ENCODE data around the gene C1QA. TPM values are rescaled to one million over a fixed set of nuclear protein-coding genes. Genes with fewer than 3 reads are reported as not detected.

C1QA gene
- total and polyA plus RNA-seq, 2 of the 13 experiments (the other 11 are each of a cell fraction or from before 2014, with no cell fraction given), result not detected

DNA sequence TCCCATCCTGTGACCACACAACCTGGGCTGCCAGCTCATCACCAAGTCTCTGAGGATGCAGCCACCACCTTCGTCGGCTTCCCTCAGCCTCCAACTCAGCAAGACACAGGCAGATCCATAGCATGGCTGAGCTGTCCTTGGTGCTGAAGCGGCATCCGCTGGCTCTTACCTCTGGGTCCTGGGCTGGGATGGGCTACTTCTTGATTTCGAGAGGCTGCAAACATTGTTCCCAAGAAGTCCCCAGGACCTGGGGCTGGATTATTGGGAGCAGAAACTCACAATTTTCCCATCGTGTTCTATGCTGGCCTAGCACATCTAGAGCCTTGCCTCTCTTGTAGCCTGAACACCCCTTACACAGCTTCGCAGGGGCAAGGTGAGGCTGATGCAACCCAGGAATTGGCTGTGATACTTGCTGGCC lies 24.9 kb upstream of the C1QA start (continued):
- TF ChIP-seq, protein P1, sequence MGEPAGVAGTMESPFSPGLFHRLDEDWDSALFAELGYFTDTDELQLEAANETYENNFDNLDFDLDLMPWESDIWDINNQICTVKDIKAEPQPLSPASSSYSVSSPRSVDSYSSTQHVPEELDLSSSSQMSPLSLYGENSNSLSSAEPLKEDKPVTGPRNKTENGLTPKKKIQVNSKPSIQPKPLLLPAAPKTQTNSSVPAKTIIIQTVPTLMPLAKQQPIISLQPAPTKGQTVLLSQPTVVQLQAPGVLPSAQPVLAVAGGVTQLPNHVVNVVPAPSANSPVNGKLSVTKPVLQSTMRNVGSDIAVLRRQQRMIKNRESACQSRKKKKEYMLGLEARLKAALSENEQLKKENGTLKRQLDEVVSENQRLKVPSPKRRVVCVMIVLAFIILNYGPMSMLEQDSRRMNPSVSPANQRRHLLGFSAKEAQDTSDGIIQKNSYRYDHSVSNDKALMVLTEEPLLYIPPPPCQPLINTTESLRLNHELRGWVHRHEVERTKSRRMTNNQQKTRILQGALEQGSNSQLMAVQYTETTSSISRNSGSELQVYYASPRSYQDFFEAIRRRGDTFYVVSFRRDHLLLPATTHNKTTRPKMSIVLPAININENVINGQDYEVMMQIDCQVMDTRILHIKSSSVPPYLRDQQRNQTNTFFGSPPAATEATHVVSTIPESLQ (CRISPR knock-in tag; conservative IDR thresholded peaks at IDR 0.05), result 0 out of 2 replicates have a peak, but pooled peaks have one; percentile 78
- no peak for TF ChIP-seq TBX2 (CRISPR knock-in tag; IDR thresholded peaks at IDR 0.05; ENCODE audit: borderline replicate concordance)
- no peak for TF ChIP-seq NR2F6 (IDR thresholded peaks at IDR 0.05)
- 0 out of 2 replicates have a peak, but pooled peaks have one; percentile 9 for TF ChIP-seq NR2F6 (CRISPR knock-in tag; IDR thresholded peaks at IDR 0.05)
- TF ChIP-seq SP2 (CRISPR knock-in tag; IDR thresholded peaks at IDR 0.05), result no peak
- peak; percentile 72; the same call in 1 of the 2 replicates for TF ChIP-seq ZFP37 (CRISPR knock-in tag; IDR thresholded peaks at IDR 0.05; ENCODE audit: borderline replicate concordance)
- TF ChIP-seq KDM5B (CRISPR knock-in tag; IDR thresholded peaks at IDR 0.05; ENCODE audit: borderline replicate concordance), result no peak
- TF ChIP-seq, protein P2, sequence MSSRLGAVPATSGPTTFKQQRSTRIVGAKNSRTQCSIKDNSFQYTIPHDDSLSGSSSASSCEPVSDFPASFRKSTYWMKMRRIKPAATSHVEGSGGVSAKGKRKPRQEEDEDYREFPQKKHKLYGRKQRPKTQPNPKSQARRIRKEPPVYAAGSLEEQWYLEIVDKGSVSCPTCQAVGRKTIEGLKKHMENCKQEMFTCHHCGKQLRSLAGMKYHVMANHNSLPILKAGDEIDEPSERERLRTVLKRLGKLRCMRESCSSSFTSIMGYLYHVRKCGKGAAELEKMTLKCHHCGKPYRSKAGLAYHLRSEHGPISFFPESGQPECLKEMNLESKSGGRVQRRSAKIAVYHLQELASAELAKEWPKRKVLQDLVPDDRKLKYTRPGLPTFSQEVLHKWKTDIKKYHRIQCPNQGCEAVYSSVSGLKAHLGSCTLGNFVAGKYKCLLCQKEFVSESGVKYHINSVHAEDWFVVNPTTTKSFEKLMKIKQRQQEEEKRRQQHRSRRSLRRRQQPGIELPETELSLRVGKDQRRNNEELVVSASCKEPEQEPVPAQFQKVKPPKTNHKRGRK (CRISPR knock-in tag; IDR thresholded peaks at IDR 0.05), result no peak
- TF ChIP-seq, protein P3, sequence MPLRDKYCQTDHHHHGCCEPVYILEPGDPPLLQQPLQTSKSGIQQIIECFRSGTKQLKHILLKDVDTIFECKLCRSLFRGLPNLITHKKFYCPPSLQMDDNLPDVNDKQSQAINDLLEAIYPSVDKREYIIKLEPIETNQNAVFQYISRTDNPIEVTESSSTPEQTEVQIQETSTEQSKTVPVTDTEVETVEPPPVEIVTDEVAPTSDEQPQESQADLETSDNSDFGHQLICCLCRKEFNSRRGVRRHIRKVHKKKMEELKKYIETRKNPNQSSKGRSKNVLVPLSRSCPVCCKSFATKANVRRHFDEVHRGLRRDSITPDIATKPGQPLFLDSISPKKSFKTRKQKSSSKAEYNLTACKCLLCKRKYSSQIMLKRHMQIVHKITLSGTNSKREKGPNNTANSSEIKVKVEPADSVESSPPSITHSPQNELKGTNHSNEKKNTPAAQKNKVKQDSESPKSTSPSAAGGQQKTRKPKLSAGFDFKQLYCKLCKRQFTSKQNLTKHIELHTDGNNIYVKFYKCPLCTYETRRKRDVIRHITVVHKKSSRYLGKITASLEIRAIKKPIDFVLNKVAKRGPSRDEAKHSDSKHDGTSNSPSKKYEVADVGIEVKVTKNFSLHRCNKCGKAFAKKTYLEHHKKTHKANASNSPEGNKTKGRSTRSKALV (CRISPR knock-in tag; IDR thresholded peaks at IDR 0.05), result no peak
- TF ChIP-seq PLRG1 (conservative IDR thresholded peaks at IDR 0.05), result no peak
- TF ChIP-seq ZNF644 (CRISPR knock-in tag; IDR thresholded peaks at IDR 0.05; ENCODE audit: low read depth), result peak; percentile 61; the same call in 1 of the 2 replicates
- TF ChIP-seq BORCS8-MEF2B (CRISPR knock-in tag; IDR thresholded peaks at IDR 0.05), result peak; percentile 70; the same call in 1 of the 2 replicates
- TF ChIP-seq THAP11 (CRISPR knock-in tag; IDR thresholded peaks at IDR 0.05), result 0 out of 2 replicates have a peak, but pooled peaks have one; percentile 24
- no peak for TF ChIP-seq ZNF776 (CRISPR knock-in tag; IDR thresholded peaks at IDR 0.05)
- TF ChIP-seq KDM2A (CRISPR knock-in tag; IDR thresholded peaks at IDR 0.05; ENCODE audit: borderline replicate concordance, low read depth), result peak; percentile 51; the same call in 1 of the 2 replicates
- TF ChIP-seq, protein P4, sequence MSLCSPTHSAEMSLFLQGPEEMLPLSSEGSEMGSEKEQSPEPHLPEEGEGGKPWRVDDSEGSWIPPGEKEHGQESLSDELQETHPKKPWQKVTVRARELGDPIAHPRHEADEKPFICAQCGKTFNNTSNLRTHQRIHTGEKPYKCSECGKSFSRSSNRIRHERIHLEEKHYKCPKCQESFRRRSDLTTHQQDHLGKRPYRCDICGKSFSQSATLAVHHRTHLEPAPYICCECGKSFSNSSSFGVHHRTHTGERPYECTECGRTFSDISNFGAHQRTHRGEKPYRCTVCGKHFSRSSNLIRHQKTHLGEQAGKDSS (CRISPR knock-in tag; IDR thresholded peaks at IDR 0.05; ENCODE audit: borderline replicate concordance, low read depth), result peak; percentile 49; the same call in 1 of the 2 replicates
- no peak for TF ChIP-seq KAT8 (CRISPR knock-in tag; IDR thresholded peaks at IDR 0.05)
- TF ChIP-seq ZBTB21 (CRISPR knock-in tag; IDR thresholded peaks at IDR 0.05), result peak; percentile 17; the same call in 1 of the 2 replicates
- TF ChIP-seq NR3C1 (CRISPR knock-in tag; IDR thresholded peaks at IDR 0.05), result no peak
- 0 out of 2 replicates have a peak, but pooled peaks have one; percentile 26 for TF ChIP-seq ZNF543 (CRISPR knock-in tag; IDR thresholded peaks at IDR 0.05)
- TF ChIP-seq BCL6 (CRISPR knock-in tag; IDR thresholded peaks at IDR 0.05), result no peak
- TF ChIP-seq ERF (CRISPR knock-in tag; IDR thresholded peaks at IDR 0.05), result peak; percentile 86
- TF ChIP-seq IRF2 (CRISPR knock-in tag; IDR thresholded peaks at IDR 0.05), result peak; percentile 48; the same call in 1 of the 2 replicates
- TF ChIP-seq EHMT2 (IDR thresholded peaks at IDR 0.05; ENCODE audit: borderline replicate concordance, low read depth, low read length), result peak; percentile 96
- TF ChIP-seq ARNTL (CRISPR knock-in tag; IDR thresholded peaks at IDR 0.05), result 0 out of 2 replicates have a peak, but pooled peaks have one; percentile 36
- no peak for TF ChIP-seq MATR3 (CRISPR knock-in tag; IDR thresholded peaks at IDR 0.05)

Data from HepG2 (cell line).